ENCODE data around the gene PAQR7. TPM values are rescaled to one million over a fixed set of nuclear protein-coding genes. Genes with fewer than 3 reads are reported as not detected.

The PAQR7 gene
- total RNA-seq, 2 experiments from 2014 or later = 0.22 to 1.3 TPM

- BruUV-seq (replicated peaks) = no TSS peak
These were observed 2.4 kb downstream of the PAQR7 start for GRCh38 chr1:25873120-25873519.

GRCh38 chr1:25872713-25873112 is 2.8 kb downstream of the PAQR7 start:
- peak; percentile 53 for DNase-seq (ENCODE audit: low spot score)
- BruUV-seq (replicated peaks) = no TSS peak
- POLR2A ChIA-PET = interaction anchor here (0.6 kb wide), 3 partner anchors 12 to 627 kb away, joined by 3 read pairs; no protein-coding TSS in a partner anchor
- H3K79me2 ChIP-seq (ENCODE audit: insufficient read depth, low read depth, low read length) = no peaks in the 10 kb centered on the region
- peaks cover 45% of the 10 kb centered on the region for H3K4me1 ChIP-seq (ENCODE audit: insufficient read depth, low read length, poor library complexity, severe bottlenecking)
- H3K9me2 ChIP-seq (ENCODE audit: insufficient read depth, low read length) = no peaks in the 10 kb centered on the region
- TF ChIP-seq CTCF (conservative IDR thresholded peaks at IDR 0.05; ENCODE audit: low read length) (no peak), EZH2phosphoT487 (IDR thresholded peaks at IDR 0.05; ENCODE audit: borderline replicate concordance, low read depth, low read length) (no peak)
- no peaks in the 10 kb centered on the region for H3K9me3 ChIP-seq (ENCODE audit: low read length)
- H3K4me3 ChIP-seq (ENCODE audit: low read depth, low read length, poor library complexity, severe bottlenecking) = peak overlapping the region; percentile 4
- no peaks in the 10 kb centered on the region for H4K20me1 ChIP-seq (ENCODE audit: insufficient read depth, low read length)
- H3K27ac ChIP-seq (ENCODE audit: low read depth, low read length, poor library complexity, severe bottlenecking) = peak overlapping the region; percentile 16
- intact Hi-C loops (cut with micrococcal nuclease; ENCODE audit: unreplicated experiment) = no loop called here
- H3K36me3 ChIP-seq (ENCODE audit: insufficient read depth, low read length) = no peaks in the 10 kb centered on the region
- CTCF ChIA-PET (ENCODE audit: unreplicated experiment) = interaction anchor here (0.5 kb wide), 1 partner anchor 139 kb away, joined by 3 read pairs; no protein-coding TSS in a partner anchor
- H2AFZ ChIP-seq (ENCODE audit: low read length) = peak overlapping the region; percentile 43; the same call in 1 of the 2 replicates
- H3K4me2 ChIP-seq (ENCODE audit: low read length) = peak overlapping the region; percentile 55

More at GRCh38 chr1:25873120-25873519, 2.4 kb downstream of the PAQR7 start:
- POLR2A ChIA-PET = interaction anchor here (0.6 kb wide), 1 partner anchor 11 kb away, joined by 3 read pairs; no protein-coding TSS in a partner anchor
- CTCF ChIA-PET (ENCODE audit: unreplicated experiment) = interaction anchor here (0.5 kb wide), 1 partner anchor 138 kb away, joined by 3 read pairs; no protein-coding TSS in a partner anchor
- Histone ChIP-seq H3K4me2 (ENCODE audit: low read length) (peak overlapping the region; percentile 55), H3K9me2 (ENCODE audit: insufficient read depth, low read length) (no peaks in the 10 kb centered on the region), H4K20me1 (ENCODE audit: insufficient read depth, low read length) (no peaks in the 10 kb centered on the region), H3K79me2 (ENCODE audit: insufficient read depth, low read depth, low read length) (no peaks in the 10 kb centered on the region), H3K9me3 (ENCODE audit: low read length) (no peaks in the 10 kb centered on the region), H3K4me3 (ENCODE audit: low read depth, low read length, poor library complexity, severe bottlenecking) (peak overlapping the region; percentile 4), H3K4me1 (ENCODE audit: insufficient read depth, low read length, poor library complexity, severe bottlenecking) (peaks cover 45% of the 10 kb centered on the region), H3K36me3 (ENCODE audit: insufficient read depth, low read length) (no peaks in the 10 kb centered on the region), H3K27ac (ENCODE audit: low read depth, low read length, poor library complexity, severe bottlenecking) (peak overlapping the region; percentile 16), H2AFZ (ENCODE audit: low read length) (peak overlapping the region; percentile 43; the same call in 1 of the 2 replicates)
- TF ChIP-seq EZH2phosphoT487 (IDR thresholded peaks at IDR 0.05; ENCODE audit: borderline replicate concordance, low read depth, low read length) = no peak
- intact Hi-C loops (cut with micrococcal nuclease; ENCODE audit: unreplicated experiment) = no loop called here
- DNase-seq (ENCODE audit: low spot score) = no peak

- Histone ChIP-seq H3K4me3 (ENCODE audit: low read depth, low read length, poor library complexity, severe bottlenecking) (no peak overlapping the region), H3K36me3 (ENCODE audit: insufficient read depth, low read length) (no peaks in the 10 kb centered on the region), H3K27ac (ENCODE audit: low read depth, low read length, poor library complexity, severe bottlenecking) (no peak overlapping the region), H4K20me1 (ENCODE audit: insufficient read depth, low read length) (no peaks in the 10 kb centered on the region), H3K4me1 (ENCODE audit: insufficient read depth, low read length, poor library complexity, severe bottlenecking) (peaks cover 45% of the 10 kb centered on the region), H3K9me2 (ENCODE audit: insufficient read depth, low read length) (no peaks in the 10 kb centered on the region), H3K79me2 (ENCODE audit: insufficient read depth, low read depth, low read length) (no peaks in the 10 kb centered on the region), H3K9me3 (ENCODE audit: low read length) (no peaks in the 10 kb centered on the region), H3K4me2 (ENCODE audit: low read length) (peak overlapping the region; percentile 55), H2AFZ (ENCODE audit: low read length) (no peak overlapping the region)
- no peak for TF ChIP-seq CTCF (conservative IDR thresholded peaks at IDR 0.05; ENCODE audit: low read length)
- TF ChIP-seq EZH2phosphoT487 (IDR thresholded peaks at IDR 0.05; ENCODE audit: borderline replicate concordance, low read depth, low read length) = no peak
- intact Hi-C loops (cut with micrococcal nuclease; ENCODE audit: unreplicated experiment) = no loop called here
- no peak for DNase-seq (ENCODE audit: low spot score)
- no TSS peak for BruUV-seq (replicated peaks)
- ChIA-PET CTCF (ENCODE audit: unreplicated experiment) (no interaction called here), POLR2A (interaction anchor here (0.6 kb wide), 2 partner anchors 210 to 627 kb away, joined by 3 read pairs; no protein-coding TSS in a partner anchor)
These were observed 3.6 kb downstream of the PAQR7 start for GRCh38 chr1:25871704-25872494.

Data from OCI-LY7 (cell line).